HEK293T (cell line): ENCODE data around the gene BCL11A.

Experiments
- FOXM1 ChIP-seq: fragments of 450-650 bp; IDR thresholded peaks from 2 replicates; pipeline ENCODE4 v1.6.1; 2017; ENCODE audit warnings: mild to moderate bottlenecking, borderline replicate concordance
- HDGF ChIP-seq: fragments of 450-650 bp; IDR thresholded peaks from 2 replicates; pipeline ENCODE4 v1.6.1; 2017; ENCODE audit warnings: antibody characterized with exemption, borderline replicate concordance
- SP1 ChIP-seq: fragments of 450-650 bp; IDR thresholded peaks from 2 replicates; pipeline ENCODE4 v1.6.1; 2017

DNA sequence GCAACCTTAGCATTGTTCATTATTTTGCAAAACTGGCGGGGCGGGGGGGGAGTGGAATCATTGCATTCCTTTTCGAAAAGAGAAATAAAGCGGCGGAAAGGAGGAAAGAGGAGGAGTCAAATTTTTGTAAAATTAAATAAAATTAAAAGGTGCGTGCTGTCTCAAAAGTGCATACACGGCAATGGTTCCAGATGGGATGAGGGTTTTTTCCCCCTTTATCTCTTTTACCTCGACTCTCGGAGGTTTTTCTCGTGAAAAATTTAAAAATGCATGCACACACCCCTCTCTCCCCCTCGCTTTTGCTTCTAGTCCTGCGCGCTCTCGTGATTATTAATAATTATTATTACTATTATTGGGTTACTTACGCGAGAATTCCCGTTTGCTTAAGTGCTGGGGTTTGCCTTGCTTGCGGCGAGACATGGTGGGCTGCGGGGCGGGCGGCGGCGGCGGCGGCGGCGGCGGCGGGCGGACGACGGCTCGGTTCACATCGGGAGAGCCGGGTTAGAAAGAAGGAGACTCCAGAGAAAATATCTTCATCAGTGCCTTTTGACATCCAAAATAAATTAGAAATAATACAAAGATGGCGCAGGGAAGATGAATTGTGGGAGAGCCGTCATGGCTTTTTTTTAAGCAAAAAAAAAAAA is 481 bp downstream of the BCL11A start:
- TF ChIP-seq SP1 = no peak
- TF ChIP-seq FOXM1 = no peak
- no peak for TF ChIP-seq HDGF
